ENCODE measurements around the gene MYO5B.

MYO5B gene

DNA sequence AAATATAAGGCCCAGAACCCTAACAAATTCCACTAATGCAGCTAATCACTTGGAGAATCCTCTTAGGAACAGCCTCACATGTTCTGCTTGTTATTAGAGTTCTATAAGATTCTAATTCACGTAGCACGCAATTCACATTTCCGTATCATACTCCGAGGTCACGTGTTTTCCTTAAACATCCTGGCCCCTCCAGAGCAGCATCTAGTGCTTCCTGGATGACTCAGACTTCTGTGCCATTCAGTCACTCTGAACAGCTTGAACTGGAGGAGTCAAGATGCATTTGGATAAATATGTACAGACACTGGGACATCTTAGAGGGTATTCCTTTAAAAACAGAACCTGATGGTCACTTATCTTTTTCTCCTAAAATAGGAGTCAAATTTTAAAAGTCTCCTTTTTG, 156.5 kb downstream of the MYO5B start:
- Histone ChIP-seq H3F3A (ENCODE audit: insufficient read depth) (no peaks in the 10 kb centered on the region), H3K27ac (ENCODE audit: low read depth, low read length) (no peak overlapping the region), H3K4me3 (ENCODE audit: insufficient read depth, low read length, poor library complexity, severe bottlenecking) (no peak overlapping the region), H3K9me3 (ENCODE audit: insufficient read depth, low read length) (no peaks in the 10 kb centered on the region), H3K9ac (ENCODE audit: low read length) (no peak overlapping the region), H3K79me2 (ENCODE audit: insufficient read depth, low read length) (no peaks in the 10 kb centered on the region), H3K9me2 (replicated peaks; ENCODE audit: insufficient read depth, low read length) (no peaks in the 10 kb centered on the region), H2AFZ (ENCODE audit: low read depth, low read length, severe bottlenecking) (no peak overlapping the region), H4K20me1 (ENCODE audit: low read depth, low read length) (no peaks in the 10 kb centered on the region), H3K4me2 (ENCODE audit: low read depth, low read length, poor library complexity, severe bottlenecking) (no peak overlapping the region), H3K36me3 (ENCODE audit: low read length) (no peaks in the 10 kb centered on the region), H3K27me3 (ENCODE audit: low read length) (no peaks in the 10 kb centered on the region)
- TF ChIP-seq EZH2phosphoT487 (conservative IDR thresholded peaks at IDR 0.05; ENCODE audit: low read length) = no peak
- TF ChIP-seq, protein P1, sequence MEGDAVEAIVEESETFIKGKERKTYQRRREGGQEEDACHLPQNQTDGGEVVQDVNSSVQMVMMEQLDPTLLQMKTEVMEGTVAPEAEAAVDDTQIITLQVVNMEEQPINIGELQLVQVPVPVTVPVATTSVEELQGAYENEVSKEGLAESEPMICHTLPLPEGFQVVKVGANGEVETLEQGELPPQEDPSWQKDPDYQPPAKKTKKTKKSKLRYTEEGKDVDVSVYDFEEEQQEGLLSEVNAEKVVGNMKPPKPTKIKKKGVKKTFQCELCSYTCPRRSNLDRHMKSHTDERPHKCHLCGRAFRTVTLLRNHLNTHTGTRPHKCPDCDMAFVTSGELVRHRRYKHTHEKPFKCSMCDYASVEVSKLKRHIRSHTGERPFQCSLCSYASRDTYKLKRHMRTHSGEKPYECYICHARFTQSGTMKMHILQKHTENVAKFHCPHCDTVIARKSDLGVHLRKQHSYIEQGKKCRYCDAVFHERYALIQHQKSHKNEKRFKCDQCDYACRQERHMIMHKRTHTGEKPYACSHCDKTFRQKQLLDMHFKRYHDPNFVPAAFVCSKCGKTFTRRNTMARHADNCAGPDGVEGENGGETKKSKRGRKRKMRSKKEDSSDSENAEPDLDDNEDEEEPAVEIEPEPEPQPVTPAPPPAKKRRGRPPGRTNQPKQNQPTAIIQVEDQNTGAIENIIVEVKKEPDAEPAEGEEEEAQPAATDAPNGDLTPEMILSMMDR (IDR thresholded peaks at IDR 0.05; ENCODE audit: insufficient read depth, low read length, poor library complexity, severe bottlenecking) = no peak

DNA sequence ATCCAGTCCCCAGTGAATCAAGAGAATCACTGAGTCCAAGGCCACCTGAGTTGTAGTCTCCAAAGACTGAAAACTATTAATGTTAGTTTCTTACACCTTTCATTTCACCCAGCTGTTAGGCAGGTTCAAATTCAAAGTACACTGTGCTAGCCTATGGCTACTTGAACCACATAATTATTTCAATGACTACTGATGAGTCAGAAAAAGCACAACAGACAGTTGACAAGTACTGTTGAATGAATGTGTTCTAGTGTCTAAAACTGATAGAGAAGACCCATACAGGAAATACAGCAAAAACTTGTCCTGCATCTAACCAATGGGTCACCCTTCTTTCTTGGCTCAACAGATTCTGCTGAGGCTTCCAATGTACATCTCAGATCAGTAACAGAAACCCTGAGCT, 160.9 kb downstream of the MYO5B start:
- H3K4me3 ChIP-seq (ENCODE audit: insufficient read depth, low read length, poor library complexity, severe bottlenecking) = no peak overlapping the region
- H2AFZ ChIP-seq (ENCODE audit: low read depth, low read length, severe bottlenecking) = no peak overlapping the region
- H3K9me3 ChIP-seq (ENCODE audit: insufficient read depth, low read length) = no peaks in the 10 kb centered on the region
- H3K9ac ChIP-seq (ENCODE audit: low read length) = no peak overlapping the region
- no peaks in the 10 kb centered on the region for H3K36me3 ChIP-seq (ENCODE audit: low read length)
- TF ChIP-seq, protein P1 (IDR thresholded peaks at IDR 0.05; ENCODE audit: insufficient read depth, low read length, poor library complexity, severe bottlenecking) = no peak
- TF ChIP-seq EZH2phosphoT487 (conservative IDR thresholded peaks at IDR 0.05; ENCODE audit: low read length) = no peak
- H3K27me3 ChIP-seq (ENCODE audit: low read length) = no peaks in the 10 kb centered on the region
- no peaks in the 10 kb centered on the region for H3K9me2 ChIP-seq (replicated peaks; ENCODE audit: insufficient read depth, low read length)
- no peak overlapping the region for H3K4me2 ChIP-seq (ENCODE audit: low read depth, low read length, poor library complexity, severe bottlenecking)
- no peaks in the 10 kb centered on the region for H4K20me1 ChIP-seq (ENCODE audit: low read depth, low read length)
- no peaks in the 10 kb centered on the region for H3K79me2 ChIP-seq (ENCODE audit: insufficient read depth, low read length)
- no peaks in the 10 kb centered on the region for H3F3A ChIP-seq (ENCODE audit: insufficient read depth)
- H3K27ac ChIP-seq (ENCODE audit: low read depth, low read length) = no peak overlapping the region

DNA sequence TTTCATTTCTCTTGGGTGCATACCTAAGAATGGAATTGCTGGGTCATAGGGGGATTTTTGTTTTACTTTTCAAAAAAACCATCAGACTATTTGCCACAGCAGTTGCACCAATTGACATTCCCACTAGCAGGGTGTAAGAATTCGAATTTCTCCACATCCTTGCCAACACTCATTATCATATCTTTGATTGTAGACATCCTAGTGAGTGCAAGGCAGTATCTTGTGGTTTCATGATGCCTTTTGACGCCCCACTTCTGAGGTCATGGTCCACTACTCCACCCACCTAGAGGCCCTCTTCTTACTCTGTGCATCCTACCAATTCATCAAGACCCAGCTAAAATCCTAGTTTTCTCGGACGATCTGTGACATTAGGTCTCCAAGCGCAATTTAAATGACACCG, 161.9 kb downstream of the MYO5B start:
- no peak overlapping the region for H3K9ac ChIP-seq (ENCODE audit: low read length)
- H3K36me3 ChIP-seq (ENCODE audit: low read length) = no peaks in the 10 kb centered on the region
- no peak overlapping the region for H3K4me3 ChIP-seq (ENCODE audit: insufficient read depth, low read length, poor library complexity, severe bottlenecking)
- TF ChIP-seq EZH2phosphoT487 (conservative IDR thresholded peaks at IDR 0.05; ENCODE audit: low read length) = no peak
- TF ChIP-seq, protein P1 (IDR thresholded peaks at IDR 0.05; ENCODE audit: insufficient read depth, low read length, poor library complexity, severe bottlenecking) = no peak
- no peaks in the 10 kb centered on the region for H3K27me3 ChIP-seq (ENCODE audit: low read length)
- H3K4me2 ChIP-seq (ENCODE audit: low read depth, low read length, poor library complexity, severe bottlenecking) = no peak overlapping the region
- no peak overlapping the region for H3K27ac ChIP-seq (ENCODE audit: low read depth, low read length)
- no peaks in the 10 kb centered on the region for H4K20me1 ChIP-seq (ENCODE audit: low read depth, low read length)
- no peaks in the 10 kb centered on the region for H3K9me3 ChIP-seq (ENCODE audit: insufficient read depth, low read length)
- no peaks in the 10 kb centered on the region for H3F3A ChIP-seq (ENCODE audit: insufficient read depth)
- no peaks in the 10 kb centered on the region for H3K9me2 ChIP-seq (replicated peaks; ENCODE audit: insufficient read depth, low read length)
- no peaks in the 10 kb centered on the region for H3K79me2 ChIP-seq (ENCODE audit: insufficient read depth, low read length)
- no peak overlapping the region for H2AFZ ChIP-seq (ENCODE audit: low read depth, low read length, severe bottlenecking)
